HG03575 (cell line): ENCODE results near the gene MDM4.

Experiments used
- ATAC-seq: cut with Tn5 transposase; IDR thresholded peaks from one replicate; pipeline ENCODE4 v1.9.1; 2021; ENCODE audit not compliant: unreplicated experiment, insufficient number of reproducible peaks, low FRiP score; ENCODE audit errors: extremely low read depth

MDM4 gene

GRCh38 chr1:204591473-204592090 lies 75.4 kb downstream of the MDM4 start:
- no peak for ATAC-seq

- ATAC-seq = no peak
Measured at GRCh38 chr1:204592246-204592948, 76.2 kb downstream of the MDM4 start.

- ATAC-seq = no peak
Measured at GRCh38 chr1:204598319-204598969, 82.2 kb downstream of the MDM4 start.

- ATAC-seq = no peak
Measured at GRCh38 chr1:204599098-204599497, 82.9 kb downstream of the MDM4 start.

- no peak for ATAC-seq
Measured at GRCh38 chr1:204599596-204599995, 83.4 kb downstream of the MDM4 start.

- ATAC-seq = no peak
Measured at GRCh38 chr1:204600203-204600602, 84.0 kb downstream of the MDM4 start.

- ATAC-seq = no peak
Measured at GRCh38 chr1:204600968-204601367, 84.8 kb downstream of the MDM4 start.

- no peak for ATAC-seq
Measured at GRCh38 chr1:204602111-204602579, 85.9 kb downstream of the MDM4 start.

GRCh38 chr1:204602871-204603542 lies 86.8 kb downstream of the MDM4 start:
- no peak for ATAC-seq

GRCh38 chr1:204605791-204606190 lies 89.6 kb downstream of the MDM4 start:
- no peak for ATAC-seq
